Activated CD4-positive, alpha-beta T cell treated with anti-CD3 and anti-CD28 coated beads for 4 hours (primary cell): ENCODE data around the gene KCNAB2.

ENCODE experiments used
- DNase-seq, 2 donors: peaks; one replicate each; pipeline ENCODE4 v3.0.0-alpha.2; 2020

The KCNAB2 gene

DNA sequence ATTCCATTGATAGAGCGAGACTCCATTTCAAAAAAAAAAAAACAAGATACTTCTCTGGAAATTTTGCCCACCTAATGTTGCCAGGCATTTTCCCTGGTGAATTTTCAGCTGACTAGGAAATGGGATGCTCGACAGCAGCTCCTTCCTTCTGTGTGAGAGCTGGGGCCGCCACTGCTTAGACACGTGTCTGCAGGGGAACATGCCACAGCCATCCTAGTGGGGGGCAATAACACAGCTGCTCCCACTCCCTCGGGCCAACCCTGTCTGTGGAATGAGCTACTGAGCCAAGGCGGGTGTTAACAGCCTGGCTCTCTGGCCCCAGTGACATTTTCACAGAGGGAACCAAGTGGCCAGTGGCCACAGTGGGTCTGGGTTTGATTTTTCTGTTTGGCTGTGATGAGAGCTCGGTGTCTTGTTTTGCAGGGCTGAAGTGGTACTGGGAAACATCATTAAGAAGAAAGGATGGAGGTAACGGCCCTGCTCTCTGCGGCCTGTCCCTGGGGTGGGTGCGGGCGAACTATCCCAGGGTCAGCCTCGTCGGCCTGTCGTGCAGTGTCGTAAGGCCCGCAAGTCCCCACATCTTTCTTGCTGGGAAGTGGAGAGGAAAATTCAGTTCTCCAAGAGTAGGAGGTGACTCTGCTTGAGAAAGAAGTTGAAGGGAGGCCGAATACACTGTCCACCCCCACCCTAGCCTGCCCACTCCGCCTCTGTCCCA is 39.2 kb downstream of the KCNAB2 start:
- no peak for DNase-seq

DNA sequence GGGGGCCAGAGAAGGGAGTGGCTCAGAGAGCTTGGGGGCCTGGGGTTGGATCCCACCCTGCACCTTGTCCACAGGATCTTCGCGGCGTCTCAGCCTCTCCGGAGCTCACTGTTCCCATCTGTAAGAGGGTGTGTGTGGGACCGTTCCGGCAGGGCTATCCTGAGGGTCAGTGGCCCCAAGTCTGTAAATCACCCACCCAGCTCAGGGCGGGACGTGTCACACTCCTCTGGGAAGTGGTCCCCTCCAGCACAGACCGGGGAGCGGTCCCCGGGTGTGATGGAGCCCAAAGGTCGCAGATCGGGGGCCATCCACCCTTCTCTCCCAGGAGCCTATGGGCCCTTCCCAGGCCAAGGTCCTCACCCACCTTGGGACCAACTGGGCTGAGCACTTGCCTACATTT is 40.0 kb downstream of the KCNAB2 start:
- no peak for DNase-seq

DNA sequence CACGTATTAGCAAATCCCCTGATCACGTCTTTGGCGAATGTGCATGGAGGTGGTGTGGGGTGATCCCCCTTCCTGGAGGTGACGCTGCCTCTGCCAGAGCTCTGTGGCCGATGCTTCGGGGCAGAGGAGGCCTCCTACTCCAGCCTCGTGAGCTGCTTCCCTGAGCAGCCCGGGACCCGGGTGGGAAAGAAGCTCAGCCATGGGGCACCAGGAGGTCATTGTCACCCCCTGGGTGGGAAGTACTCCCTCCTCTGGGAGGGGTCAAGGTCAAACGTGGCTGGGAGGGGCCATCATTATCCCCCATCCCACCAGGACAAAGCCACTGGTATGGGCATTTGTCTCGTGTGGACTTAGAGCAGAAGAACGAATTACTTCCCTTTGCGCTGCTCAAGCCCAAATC is 40.7 kb downstream of the KCNAB2 start:
- DNase-seq, result no peak

DNA sequence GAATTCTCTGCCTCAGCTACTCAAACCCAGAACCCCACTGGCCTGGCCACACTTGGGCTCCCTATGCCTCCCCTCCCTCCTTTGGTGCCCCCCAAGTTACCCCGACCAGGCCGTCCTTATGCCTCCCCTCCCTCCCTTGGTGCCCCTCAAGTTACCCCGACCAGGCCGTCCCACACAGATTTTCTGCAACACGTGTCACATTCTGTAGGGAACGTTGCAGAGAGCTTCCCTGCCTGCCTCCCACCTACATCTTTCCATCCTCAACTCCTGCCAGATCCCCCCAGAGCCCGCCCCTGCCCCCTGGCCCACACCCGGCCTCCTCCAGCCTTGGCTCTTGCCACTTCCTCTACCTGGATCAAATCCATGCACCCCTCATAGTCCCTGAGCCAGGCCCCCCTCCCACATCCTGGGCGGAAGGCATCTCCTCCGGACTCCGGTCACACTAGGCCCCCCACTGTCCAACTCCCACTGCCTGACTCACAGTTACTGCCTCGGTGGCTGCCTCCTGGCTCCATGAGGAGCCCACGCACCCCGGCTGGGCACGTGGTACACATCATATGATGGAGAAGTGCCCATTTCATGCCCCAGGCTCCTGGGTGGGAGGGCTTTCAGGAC is 41.2 kb downstream of the KCNAB2 start:
- DNase-seq, result no peak

DNA sequence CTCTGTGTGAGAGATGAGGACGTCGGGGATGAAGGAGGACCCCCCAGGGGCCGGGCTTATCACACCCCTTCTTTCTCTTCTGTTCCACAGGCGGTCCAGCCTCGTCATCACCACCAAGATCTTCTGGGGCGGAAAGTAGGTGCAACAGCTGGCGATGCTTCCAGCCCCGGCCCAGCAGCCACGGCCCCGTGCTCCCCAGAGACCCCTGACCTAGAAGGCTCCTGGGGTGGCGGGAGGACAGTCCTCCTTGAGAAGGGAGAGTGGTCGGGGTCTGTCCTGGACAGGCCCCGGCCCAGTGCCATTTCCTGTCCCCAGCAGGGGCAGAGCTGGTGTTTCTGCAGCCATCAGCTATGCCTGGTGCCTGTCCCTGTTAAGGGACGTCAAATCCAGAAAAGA is 41.7 kb downstream of the KCNAB2 start:
- no peak for DNase-seq

DNA sequence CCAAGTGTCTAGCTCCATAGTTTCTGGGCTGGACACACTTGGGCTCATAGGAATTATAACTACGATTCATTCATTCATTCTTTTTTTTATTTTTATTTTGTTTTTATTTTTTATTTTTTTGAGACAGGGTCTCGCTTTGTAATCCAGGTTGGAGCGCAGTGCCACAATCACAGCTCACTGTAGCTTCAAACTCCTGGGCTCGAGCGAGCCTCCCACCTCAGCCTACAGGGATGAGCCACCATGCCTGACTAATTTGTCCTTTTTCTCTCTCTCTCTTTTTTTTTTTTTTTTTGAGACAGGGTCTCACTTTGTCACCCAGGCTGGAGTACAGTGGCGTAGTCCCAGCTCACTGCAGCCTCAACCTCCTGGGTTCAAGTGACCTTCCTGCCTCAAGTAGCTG is 42.3 kb downstream of the KCNAB2 start:
- no peak for DNase-seq

DNA sequence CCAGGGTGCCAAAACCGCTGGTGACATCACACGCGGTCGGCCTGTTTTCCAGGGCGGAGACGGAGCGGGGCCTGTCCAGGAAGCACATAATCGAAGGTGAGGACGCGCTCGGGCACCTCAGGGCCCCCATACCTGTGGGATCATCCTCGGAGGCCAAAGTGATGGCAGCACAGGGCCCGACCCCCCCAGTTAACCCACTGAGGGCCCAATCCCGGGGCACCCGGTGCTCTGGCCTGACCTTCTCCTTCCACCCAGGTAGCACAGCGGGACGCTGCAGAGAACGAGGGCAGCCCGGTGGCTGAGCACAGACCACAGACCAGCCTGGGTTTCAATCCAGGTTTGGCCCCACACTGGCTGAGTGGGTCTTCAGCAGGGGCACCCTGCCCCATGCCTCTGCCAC is 43.3 kb downstream of the KCNAB2 start:
- no peak for DNase-seq

DNA sequence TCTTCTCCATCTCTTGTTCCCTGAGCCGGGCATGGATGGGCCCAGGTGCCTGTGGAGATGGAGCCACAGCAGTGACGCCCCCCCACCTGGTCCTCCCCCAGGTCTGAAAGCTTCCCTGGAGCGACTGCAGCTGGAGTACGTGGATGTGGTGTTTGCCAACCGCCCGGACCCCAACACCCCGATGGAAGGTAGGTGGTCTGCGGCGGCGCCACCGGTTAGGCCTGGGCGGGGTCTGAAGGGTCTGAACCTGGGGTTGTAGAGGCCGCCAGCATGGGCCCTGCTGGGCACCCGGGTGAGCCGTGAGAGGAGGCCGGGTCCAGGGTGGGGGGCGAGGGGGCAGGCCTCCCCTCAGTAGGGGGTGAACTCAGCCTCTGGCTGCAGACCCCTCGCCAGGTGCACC is 44.6 kb downstream of the KCNAB2 start:
- DNase-seq, result no peak

DNA sequence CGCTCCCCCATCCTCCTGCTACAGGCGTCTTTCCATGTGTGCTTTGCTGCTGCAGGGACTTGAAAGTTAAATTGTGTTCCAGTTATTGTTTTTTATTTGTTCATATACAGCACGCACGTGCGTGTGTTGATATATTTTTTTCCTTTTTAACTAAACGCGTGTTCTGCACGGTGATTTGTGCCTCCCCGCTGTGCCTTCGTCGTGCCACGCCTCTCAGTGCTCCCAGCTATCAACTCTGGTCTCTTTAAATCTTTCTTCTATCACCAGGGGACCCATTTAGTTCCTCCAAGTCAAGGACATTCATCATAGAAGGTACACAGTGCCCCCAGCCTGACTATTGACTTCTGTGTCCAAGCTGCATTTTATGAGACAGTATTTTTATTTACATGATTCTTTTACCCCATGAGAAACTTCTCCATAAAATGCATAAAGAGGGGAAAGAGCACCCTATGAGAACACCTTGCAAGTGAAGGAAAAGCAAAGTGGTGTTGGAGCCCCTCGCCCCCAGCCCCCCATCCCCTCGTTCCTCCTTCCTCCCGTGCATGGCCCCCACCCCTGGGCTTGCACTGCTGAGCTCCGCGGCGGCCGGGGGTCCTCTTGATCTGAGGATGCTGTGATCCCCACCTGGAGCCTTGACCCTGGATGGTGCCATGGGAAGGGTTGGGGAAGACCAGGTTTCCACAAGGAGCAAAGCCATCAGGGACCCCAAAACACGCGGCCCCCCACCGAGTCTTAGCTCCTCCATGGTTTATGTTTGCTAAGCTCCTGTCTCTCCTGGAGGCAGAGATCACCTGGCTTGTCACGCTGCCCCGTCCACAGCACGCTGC is 45.5 kb downstream of the KCNAB2 start:
- no peak for DNase-seq

DNA sequence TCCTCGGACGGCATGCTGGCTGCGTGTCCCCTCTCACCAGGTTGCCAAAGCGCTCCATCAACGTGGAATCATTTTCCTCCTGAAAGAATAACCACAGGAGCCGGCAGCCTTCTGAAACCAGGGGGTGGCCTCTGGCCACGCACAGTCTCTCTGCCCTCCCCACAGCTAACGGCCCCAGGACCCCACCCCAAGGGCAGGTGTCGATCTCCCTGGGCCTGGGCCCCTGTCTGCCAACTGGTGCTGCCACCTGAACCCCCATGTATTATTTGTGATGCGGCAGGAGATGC is 46.1 kb downstream of the KCNAB2 start:
- no peak for DNase-seq

DNA sequence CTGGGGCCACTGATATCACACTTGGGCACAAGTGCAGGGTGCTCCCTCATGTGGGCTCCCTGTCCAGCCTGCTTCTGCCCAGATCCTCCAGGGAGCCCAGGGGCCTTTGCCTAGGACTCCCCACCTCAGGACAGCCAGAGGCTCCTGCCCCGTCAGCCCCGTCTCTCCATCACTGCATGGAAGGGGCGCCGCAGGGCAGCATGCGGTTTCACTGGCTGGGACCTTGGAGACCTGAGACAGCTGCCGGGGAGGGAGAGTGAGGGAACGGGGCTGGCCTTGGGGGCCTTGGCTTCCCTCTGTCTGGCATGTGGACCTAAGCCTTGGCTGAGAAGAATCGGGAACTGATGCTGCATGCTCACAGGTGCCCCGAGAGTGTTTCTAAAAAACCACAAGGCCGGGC is 46.5 kb downstream of the KCNAB2 start:
- no peak for DNase-seq

DNA sequence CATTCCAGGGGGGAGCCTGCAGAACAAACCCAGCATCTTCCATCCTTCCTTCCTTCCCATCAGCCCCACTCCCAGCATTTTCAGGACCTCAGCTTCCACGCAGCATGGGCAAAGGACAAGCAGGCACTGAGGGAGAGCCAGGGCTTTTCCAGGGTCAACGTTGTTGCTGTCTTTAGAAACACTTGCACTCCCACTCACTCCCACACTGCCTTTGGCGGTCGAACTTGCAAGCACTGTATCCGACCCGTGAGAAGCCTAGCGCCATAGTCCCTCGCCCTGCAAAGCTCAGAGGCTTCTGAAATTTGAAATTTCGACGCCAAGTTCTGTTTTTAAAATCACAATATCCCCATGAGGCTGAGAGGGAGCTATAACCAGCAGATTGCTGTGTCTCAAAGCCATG is 47.4 kb downstream of the KCNAB2 start:
- DNase-seq, result no peak

DNA sequence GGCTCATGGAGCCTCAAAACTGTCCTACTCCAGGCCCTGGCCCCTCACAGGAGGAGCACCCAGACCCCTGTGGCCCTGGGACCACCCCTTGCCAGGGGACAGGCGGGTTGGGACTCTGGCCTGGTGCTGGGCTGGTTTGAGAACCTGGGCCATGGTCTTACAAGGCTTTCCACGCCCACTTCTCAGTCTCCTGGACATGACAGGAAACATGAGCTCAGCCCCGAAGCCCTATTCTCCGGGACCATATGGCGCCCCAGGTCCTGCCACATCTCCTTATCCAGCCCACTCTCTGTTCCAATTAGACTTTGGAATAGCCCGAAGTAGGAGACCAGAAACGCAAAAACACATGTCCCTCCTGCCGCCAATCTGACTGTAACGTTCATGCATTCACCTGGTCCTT is 47.9 kb downstream of the KCNAB2 start:
- DNase-seq, result no peak

DNA sequence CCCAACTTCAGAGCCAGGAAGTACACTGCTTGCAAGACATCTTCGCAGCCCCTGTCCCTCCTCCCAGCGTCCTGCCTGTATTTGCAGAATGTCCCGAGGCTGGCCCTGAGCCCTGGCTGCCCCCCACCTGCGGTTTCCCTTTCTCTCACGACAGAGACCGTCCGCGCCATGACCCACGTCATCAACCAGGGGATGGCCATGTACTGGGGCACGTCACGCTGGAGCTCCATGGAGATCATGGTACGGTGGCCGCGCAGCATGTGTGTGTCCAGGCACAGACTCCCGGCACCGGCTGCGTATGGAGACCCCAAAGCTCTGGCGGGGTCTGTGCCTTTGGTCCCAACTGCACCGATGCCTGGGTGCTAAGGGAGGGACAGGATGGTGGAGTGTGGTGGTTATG is 48.6 kb downstream of the KCNAB2 start:
- no peak for DNase-seq

DNA sequence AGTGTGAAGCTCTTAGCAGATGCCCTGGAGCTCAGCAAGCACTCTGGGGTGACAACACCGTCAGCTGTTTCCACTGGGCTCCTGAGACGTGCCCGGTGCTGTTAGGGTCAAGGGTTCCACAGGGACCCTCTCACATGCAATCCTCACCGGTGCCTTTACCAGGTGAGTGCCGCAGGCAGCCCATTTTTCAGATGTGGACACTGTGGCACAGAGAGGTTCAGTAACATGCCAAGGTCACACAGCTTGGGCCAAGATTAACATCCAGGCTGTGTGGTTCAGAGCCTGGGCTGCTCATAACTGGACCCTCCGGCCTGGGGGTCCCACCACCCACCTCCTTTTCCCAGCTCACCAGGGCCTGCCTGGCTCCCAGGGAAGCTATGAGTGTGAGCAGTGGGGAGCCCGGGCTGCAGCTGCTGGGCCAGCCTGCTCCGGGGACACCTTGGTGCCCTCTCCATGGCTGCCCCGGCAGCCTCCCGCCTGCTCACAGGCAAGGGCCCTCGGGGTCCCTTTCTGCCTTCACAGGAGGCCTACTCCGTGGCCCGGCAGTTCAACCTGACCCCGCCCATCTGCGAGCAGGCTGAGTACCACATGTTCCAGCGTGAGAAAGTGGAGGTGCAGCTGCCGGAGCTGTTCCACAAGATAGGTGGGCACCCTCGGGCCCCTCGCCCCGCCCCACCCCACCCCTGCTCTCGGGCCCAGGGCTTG is 49.3 kb downstream of the KCNAB2 start:
- no peak for DNase-seq

DNA sequence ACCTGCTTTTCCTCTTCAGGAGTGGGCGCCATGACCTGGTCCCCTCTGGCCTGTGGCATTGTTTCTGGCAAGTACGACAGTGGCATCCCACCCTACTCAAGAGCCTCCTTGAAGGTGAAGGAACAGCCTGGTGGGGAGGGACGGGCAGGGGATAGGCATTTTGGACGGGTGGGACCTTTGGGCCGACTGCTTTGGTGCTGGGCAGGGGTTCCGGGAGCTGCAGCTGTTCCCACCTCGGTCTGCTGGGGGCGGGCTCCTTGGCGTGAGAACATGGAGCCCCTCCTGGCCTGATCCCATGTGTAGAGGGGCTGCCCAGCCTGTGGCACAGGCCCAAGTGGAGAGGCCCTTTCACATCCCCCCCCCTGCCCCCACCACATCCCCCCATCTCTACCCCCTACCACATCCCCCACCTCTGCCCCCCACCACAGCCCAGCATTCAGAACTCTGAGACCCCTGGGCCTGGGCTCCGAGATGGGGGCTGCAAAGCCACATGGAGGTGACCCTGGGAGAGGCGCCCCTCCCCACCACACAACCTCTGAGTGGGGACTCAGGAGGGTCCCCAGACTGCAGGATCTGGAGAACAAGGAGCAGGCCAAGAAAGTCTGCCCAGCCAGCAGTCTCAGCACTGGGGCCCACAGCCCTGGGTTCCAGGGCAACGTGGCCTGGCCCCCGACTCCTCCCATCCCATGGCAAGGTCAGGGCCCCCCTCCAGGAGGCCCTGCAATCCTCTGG is 50.0 kb downstream of the KCNAB2 start:
- DNase-seq, result no peak

DNA sequence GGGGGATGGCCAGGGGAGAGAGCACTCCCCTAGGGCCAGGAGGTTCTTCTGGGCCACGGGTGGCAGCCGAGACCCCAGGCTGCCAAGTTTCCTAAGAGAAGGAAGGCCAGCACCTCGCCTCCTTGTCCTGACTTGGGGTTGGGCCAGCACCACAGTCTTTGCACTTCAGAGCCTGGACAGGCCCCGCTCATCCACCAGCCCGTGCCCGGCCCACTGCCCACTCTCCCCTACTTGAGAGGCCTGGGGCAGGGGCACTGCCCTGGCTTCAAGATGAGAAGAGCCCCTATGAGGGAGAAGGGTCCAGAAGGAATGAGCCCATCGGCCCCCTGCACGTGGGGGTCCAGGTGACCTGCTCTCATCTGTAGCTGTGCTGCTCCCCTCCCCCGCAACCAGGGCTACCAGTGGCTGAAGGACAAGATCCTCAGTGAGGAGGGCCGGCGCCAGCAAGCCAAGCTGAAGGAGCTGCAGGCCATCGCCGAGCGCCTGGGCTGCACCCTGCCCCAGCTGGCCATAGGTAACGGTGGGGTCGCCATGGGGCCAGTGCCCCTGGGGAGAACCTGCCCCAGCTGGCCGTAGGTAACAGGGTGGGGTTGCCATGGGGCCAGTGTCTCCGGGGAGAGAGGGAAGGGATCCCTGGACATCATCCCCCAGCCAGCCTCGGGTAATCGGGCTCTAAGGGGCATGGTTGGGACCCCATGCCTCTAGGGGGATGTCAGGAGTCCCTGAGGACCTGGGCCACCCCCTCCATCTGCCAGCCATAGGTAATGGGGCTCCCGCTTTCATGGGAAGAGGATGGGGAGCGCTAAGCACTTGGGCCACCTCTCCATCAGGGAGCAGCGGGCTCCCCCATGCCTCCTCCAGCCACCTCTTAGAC is 50.8 kb downstream of the KCNAB2 start:
- no peak for DNase-seq

DNA sequence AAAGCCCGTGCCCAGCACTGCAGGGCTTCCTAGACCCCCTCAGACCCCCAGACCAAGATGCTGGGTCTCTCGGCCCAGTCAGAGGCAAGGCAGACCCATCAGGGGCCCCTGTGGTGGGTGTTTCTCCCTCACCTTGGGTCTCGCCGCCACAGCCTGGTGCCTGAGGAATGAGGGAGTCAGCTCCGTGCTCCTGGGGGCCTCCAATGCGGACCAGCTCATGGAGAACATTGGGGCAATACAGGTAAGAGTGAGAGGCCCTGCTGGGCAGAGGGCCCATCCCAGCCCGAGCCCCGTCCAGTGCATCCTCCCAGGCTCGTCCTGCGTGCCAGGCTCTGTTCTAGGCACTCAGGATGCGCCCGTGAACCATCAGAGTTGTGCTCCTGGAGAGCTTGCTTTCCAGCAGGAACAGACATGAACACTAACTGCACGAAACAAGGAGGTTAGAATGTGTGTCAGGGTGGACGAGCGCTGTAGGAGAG is 51.5 kb downstream of the KCNAB2 start:
- DNase-seq, result no peak

DNA sequence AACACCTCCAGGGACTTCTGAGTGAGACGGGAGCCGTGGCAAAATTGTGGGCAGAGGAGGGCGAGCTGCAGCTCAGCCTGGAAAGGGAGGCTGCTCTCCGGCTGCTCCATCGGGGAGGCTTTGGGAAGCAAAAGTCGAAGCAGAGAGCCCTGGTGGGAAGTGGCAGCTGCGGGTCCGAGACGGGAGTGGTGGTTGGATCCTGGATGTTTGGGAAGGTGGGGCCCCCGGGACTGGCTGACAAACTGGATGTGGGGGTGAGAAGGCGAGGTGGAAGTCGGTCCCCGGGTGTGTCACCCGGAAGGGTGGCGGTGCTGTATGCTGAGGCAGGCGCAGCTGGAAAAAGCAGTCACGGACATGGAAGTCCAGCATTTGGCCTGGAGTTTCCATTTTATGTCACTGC is 52.1 kb downstream of the KCNAB2 start:
- DNase-seq, result no peak

DNA sequence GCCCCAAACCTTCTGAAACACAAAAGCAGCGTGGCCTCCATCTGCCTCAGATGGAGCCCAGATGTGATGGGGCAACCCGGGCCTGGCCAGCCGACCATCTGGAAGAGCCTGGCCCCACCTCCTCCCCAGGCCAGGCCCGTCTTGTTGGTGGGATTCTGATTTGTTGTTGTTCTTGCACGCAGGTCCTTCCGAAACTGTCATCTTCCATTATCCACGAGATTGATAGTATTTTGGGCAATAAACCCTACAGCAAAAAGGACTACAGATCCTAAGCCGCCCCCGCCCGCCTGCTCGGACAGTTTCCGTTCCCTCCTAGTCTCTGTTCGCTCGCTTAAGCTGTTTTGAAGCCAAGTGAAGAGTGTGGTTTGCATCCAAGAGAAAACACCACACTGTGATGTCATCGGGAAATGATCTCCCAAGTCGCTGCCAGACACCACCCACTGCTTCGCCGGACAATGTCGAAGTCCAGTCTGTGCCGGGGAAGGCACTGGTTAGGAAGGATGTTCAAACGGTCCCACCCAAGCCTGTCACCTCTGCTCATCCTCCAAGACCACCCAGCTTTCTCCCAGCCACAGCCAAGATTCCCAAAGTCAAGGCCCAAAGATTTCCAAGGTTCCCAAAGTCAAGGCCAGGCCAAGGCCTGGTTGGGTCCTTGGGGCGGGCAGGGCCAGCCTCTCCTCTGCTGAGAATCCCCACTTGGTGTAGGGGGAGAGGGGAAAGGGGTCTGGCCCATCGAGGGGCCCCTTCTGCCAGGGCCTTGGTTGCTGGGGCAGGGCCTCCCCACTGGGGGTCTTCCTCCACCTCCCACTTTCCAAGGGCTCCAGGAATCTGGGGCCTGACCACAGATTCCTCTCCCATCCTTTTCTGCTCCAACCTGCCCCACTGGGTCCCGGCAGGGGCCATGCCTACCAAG is 52.9 kb downstream of the KCNAB2 start:
- DNase-seq, result no peak

DNA sequence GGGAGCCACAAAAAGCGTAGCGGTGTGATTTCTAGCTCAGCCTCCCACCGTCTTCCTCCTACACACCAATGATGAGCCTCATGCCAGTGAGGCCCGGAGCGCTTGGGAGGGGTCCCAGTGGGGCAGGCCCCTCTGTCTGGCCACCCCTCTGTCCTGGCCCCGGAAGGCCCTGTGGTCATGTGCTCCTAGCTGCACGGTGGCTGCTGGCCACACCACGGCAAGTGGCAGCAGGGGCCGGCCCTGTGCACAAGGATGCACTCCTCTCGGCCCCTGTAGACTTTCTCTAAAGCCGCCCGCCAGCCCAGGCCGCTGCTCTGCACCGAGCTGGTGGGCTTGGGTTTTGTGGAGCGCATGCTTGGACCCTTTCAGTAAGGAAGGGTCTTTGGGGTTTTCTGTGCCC is 53.6 kb downstream of the KCNAB2 start:
- DNase-seq, result no peak
